Adipose tissue (tissue), 3 donors: ENCODE results near the gene CEP170B. TPM values are rescaled to one million over a fixed set of nuclear protein-coding genes. Genes with fewer than 3 reads are reported as not detected.
"Not testable (repeated sequence)": the region's sequence is repeated elsewhere in the genome, so short reads cannot be mapped to it uniquely, and the experiment has no call there.

Experiments used
- H3K27ac ChIP-seq: one replicate; pipeline ENCODE4 v1.5.1; 2013; ENCODE audit warnings: low read depth, low read length
- WGBS, 3 donors: extraction: QIAGEN DNeasy Blood & Tissue Kit; methylation state at CpG; one replicate each; pipeline ENCODE4 v1.1.7; 2013; 5-methylcytosine and 5-hydroxymethylcytosine counted together
- polyA plus RNA-seq, 3 donors: library from polyadenylated mRNA; stranded (reverse); fragments of 200-250 nt; gene quantifications; one replicate each; pipeline ENCODE4 v1.2.3, GENCODE V29; 2013
- donor health status: healthy with polysubstance abuse.
- donor health status: Bipolar disorder and iron deficiency.
- donor health status: healthy.

The CEP170B gene
- polyA plus RNA-seq, 3 donors, result 10.2 to 17.1 (median 11.8) TPM

DNA sequence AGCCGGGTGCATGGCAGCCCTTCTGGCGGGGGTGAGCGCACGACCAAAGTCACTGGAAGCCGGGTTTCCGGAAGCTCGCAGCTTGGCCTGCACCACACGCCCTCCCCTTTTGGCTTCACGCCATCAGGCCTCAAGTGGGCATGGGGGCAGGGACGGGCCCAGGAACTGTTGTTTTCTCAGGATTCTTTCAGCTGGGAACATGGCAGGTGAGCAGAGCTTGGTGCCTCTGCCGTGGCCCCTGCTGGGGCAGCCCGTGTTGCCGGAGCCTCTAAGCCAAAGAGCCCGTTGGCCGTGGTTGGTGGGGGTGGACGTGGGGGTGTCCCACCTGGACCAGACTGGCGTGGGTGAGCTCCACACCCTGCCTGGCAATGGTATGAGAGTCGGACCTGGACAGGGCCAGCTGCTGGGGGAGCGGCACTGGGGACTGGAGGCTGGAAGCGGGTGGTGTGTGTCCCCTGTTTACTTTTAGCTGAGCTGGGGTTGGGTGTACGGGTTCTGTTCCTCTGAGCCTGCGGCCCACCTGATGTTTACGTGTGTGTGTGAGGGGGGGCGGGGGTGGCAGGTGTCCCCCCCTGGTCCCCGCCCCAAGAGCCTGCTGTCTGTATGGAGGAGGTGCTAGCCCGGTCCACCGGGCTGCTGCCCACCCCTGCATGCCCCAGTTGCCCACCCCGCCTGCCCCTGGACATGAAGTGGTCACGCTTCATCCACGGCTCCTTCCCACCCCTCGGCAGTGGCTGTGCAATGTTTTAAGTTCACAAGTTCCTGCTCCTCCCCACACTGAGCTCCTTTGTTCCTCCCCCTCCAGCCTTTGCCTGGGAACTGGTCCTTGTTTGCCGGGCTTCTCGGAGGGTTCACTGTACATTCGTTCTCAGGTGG is 31.0 kb downstream of the CEP170B start:
- WGBS, 3 donors, result 30 to 68% (median 60%) methylated on average over 32 to 34 of the region's 34 CpGs
- no peak overlapping the region for H3K27ac ChIP-seq

DNA sequence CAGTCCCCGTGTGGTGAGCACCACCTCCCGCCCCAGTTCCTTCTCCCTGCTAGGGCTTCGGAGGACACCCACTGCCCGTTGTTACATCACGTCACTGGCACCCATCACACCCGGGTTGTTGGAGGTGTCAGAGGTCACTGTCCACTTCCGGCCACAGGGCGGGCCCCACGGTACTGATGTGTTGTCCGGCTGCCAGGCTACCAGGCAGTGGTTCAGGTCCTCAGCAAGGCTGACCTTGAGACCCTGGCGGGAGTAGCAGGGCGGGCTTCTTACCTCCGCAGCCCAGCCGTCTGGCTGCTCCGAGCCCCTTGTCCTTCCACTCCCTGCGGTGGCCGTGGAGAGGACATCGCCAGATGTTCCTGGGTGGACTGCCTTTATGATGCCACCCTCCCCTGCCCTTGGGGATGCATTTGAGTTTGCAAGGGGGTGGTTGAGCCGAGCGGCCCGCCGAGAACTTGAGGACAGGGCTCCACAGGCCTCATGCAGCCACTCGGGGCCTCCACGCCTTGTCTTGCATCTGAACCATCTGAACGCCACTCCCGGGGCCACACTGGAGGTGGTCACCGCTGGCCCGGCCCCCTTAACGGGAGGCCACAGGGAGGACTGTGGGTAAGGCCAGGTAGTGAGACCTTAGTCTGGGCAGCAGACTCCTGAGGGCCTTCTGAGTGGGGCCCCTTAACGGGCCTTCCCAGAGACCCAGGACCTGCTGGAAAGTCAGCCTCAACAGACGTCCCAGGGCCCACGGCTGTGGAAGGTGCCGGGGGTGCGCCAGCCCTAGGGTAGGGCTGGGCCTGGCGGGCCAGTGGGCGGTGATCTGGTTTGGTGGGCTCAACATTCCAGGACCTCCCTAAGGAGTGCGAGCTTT is 32.5 kb downstream of the CEP170B start:
- WGBS, 3 donors, result 77 to 90% (median 86%) methylated on average over 37 of the region's 37 CpGs
- H3K27ac ChIP-seq, result no peak overlapping the region

DNA sequence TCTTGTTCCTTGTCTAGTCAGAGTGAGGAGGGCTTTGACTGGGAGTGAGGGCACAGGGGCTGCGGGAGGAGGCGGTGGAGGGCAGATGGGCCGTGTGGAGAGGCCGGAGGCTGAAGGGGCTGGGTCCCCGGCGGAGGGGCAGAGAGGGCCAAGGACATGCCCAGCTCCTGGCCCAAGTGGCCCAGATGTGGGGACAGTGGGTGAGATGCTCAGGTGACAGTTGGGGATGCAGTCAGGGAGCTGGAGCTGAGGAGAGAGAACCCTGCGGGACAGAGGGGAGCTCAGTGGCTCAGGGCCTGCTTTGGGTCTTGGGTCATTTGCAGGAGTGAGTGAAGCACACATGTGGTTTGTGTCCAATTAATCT is 33.1 kb downstream of the CEP170B start:
- 91 to 96% (median 93%) methylated on average over 7 of the region's 7 CpGs for WGBS, 3 donors
- H3K27ac ChIP-seq, result no peak overlapping the region

DNA sequence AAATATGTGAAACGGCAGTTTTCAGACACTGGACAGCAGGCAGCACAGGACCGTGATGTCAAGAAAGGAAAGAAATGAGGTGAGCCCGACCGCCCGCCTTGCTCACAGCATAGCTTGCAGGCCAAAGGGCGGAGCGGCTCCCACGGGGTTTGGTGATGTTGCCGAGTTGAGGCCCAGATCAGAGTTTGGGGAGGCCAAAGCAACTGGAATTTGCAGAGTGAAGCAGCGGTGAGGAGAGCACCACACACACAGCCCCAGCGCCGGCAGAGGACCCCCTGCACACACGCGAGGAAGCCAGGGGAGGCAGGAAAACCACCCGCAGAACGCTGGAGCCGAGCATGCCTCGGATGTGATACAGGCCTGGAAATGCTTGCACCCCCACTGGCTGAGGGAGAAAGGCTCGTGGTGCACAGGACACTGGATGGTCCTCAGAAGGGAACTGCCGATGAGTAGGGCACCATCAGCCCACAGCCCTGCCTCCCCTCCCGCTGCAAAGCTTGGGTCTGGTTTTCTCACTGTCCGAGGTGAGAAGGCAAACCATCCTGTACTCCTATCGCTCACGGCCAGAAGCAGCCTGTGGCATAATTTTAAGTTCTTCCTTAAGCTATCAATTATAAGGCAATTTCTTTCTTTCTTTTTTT is 33.9 kb downstream of the CEP170B start:
- WGBS, 3 donors, result 61 to 80% (median 67%) methylated on average over 24 of the region's 24 CpGs
- H3K27ac ChIP-seq, result no peak overlapping the region

DNA sequence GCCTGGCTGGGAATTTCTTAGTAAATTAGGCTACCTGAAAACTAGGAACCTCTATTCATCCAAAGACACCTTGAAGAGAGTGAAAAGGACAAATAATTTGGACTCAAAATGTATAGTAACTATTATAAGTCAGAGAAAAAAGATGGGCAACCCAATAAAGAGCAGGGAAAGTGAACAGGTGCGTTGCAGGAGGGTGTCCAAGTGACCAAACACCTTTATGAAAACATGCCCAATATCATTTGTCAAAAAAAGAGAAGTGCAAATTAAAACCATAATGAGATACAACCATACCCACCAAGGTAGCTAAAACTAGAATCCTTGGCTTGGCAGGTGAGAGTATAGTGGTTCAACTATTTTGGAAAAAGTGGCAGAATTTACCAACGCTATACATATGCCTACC is 34.7 kb downstream of the CEP170B start:
- WGBS, 3 donors, result 24 to 47% (median 45%) methylated on average over 2 of the region's 2 CpGs
- H3K27ac ChIP-seq, result no peak overlapping the region

DNA sequence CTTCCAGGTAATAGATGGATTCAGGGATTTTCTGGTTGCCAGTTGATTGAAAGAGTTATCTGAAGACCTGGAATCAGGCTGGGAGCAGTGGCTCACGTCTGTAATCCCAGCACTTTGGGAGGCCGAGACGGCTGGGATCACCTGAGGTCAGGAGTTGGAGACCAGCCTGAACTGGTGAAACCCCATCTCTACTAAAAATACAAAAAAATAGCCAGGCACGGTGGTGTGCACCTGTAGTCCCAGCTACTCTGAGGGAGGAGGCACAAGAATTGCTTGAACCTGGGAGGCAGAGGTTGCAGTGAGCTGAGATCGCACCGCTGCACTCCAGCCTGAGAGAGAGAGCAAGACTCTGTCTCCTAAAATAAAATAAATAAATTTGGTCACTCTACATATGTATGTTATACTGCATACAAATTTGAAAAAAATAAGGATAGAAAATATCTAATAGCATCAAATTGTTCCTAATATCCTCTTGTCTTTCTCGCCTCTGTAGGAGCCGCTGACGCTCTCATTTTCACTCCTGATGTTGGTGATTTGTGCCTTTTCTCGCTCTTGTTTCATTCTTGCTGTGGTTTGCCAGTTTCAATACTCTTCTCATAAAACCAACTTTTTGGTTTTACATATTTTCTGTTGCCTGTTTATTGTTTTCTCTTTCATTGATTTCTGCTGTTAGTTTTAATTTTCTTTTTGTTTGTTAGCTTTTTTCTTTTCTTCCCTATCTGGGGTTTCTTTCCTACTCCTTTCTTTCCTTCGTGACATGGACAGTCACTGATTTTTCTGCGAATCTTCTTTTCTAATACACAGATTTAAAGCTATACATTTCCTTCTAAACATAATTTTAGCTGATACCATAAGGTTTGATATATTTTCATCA is 35.8 kb downstream of the CEP170B start:
- WGBS, 3 donors, result 89 to 91% (median 90%) methylated on average over 12 of the region's 12 CpGs
- no peak overlapping the region for H3K27ac ChIP-seq

DNA sequence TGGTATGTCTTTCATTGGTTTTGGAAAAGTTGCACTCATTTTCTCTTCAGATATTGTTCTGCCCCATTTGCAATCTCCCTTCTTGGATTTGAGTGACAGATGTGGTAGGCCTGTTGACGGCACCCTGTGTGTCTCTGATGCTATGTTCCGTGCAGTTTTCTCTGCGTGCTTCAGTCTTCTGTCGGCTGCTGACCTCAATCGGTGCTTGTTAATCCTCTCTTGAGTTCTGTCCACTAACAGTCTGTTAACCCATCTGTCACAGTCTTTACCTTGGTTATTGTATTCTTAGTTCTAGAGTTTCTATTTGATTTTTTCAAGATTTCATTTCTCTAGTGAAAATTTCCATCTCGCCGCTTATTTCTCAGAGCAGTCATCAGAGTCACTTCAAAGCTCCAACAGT is 38.9 kb downstream of the CEP170B start:
- 93 to 95% (median 94%) methylated on average over 7 of the region's 7 CpGs for WGBS, 3 donors
- no peak overlapping the region for H3K27ac ChIP-seq

DNA sequence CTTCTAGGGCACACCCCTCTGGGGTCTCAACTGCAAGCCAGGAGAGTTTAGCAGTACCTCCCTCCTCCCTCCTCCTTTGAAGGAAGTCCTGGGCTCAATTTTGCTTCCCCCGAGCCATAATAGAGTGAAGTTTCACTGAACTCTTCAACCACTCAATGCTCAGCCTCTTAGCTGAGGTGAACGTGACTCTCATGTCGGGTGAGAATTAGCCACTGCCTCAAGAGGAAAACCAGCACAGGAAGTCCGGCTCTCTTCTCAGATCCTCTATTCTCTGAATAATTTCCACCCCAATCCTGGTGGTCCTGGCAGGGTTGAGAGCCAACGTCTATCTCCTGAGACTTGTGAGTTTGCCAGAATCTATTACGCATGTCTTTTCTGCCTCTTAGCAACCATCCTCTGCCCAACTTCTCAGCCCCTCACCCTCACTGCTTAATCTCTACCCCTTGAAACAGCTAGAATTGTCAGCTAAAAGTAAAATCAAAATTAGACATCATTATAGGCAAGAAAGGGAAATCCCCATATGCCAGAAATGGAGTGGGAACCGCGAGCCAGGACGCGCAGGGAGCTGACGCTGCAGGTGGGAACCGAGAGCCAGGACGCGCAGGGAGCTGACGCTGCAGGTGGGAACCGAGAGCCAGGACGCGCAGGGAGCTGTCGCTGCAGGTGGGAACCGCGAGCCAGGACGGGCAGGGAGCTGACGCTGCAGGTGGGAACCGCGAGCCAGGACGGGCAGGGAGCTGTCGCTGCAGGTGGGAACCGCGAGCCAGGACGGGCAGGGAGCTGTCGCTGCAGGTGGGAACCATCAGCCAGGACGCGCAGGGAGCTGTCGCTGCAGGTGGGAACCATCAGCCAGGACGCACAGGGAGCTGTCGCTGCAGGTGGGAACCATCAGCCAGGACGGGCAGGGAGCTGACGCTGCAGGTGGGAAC is 39.8 kb downstream of the CEP170B start:
- not testable (repeated sequence) for H3K27ac ChIP-seq
- WGBS, 3 donors, result 70 to 73% (median 71%) methylated on average over 27 to 38 of the region's 38 CpGs

DNA sequence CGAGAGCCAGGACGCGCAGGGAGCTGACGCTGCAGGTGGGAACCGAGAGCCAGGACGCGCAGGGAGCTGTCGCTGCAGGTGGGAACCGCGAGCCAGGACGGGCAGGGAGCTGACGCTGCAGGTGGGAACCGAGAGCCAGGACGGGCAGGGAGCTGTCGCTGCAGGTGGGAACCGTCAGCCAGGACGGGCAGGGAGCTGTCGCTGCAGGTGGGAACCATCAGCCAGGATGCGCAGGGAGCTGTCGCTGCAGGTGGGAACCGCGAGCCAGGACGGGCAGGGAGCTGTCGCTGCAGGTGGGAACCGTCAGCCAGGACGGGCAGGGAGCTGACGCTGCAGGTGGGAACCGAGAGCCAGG is 40.5 kb downstream of the CEP170B start:
- H3K27ac ChIP-seq, result not testable (repeated sequence)
- 70 to 77% (median 74%) methylated on average over 23 to 28 of the region's 28 CpGs for WGBS, 3 donors

DNA sequence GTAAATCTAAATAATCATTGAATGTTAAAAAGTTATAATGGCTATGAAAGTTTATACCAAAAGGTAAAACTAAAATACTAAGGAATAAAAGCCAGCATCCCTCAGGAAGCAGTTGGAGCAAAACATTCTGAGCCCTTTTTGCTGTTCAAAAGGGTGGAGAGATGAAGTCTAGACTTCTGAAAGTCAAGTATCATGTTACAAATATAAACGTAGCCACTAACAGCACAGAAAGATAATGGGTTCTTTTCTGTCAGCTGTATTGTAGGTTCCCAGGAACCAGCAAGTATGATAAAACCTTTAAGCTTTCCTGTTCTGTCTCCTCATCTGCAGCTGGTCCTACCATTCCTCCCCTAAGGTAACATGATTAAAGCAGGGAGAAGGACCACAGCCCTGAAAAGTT is 43.2 kb downstream of the CEP170B start:
- WGBS, 3 donors, result 3 to 18% (median 3%) methylated on average over 1 of the region's 1 CpG

DNA sequence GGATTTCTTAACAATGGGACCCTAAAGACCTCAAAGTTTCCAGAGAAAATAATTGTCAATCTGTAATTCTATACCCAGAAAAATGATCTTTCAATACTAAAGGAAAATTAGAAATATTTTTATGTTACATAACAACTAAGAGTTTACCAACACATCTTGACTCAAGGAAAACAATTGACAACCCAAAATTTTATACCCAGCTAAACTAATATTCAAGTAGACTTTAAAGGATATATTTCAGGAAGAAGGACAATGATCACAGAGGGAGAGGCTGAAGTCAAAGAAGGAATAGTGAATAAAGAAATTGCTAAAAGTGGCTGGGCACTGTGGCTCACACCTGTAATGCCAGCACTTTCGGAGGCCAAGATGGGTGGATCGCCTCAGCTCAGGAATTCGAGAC is 47.0 kb downstream of the CEP170B start:
- WGBS, 3 donors, result 85 to 89% (median 87%) methylated on average over 3 of the region's 3 CpGs

More for the DNA sequence above, 43.2 kb downstream of the CEP170B start:
- H3K27ac ChIP-seq, result no peak overlapping the region

DNA sequence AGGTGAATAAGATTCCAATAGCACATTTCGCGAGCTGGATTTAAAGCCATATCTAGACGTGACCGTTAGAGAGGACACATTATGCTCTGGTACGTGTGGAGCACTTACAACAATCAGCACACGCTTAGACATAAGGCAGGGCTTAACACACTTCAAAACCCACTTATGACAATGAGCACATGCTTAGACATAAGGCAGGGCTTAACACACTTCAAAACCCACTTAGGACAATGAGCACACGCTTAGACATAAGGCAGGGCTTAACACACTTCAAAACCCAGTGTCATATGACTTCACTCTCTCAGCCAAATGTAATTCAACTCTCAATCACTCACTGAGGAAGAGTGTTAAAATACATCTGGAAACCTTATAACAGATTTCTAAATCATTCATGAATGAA is 48.4 kb downstream of the CEP170B start:
- 86 to 91% (median 91%) methylated on average over 7 of the region's 7 CpGs for WGBS, 3 donors
- no peak overlapping the region for H3K27ac ChIP-seq

More for the DNA sequence above, 47.0 kb downstream of the CEP170B start:
- no peak overlapping the region for H3K27ac ChIP-seq

DNA sequence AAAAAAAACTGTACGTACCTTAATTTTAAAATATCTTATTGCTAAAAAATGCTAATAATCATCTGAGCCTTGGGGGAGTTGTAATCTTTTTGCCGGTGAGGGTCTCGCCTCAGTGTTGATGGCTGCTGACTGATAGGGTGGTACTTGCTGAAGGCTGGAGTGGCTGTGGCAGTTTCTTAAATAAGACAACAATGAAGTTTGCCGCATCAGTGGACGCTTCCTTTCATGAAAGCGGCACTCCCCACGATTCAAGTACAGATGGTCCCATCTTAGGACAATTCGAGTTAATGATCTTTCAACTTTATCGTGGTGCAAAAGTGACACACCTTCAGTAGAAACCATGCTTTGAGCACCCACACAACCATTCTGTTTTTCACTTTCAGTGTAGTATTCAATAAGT is 52.0 kb downstream of the CEP170B start:
- H3K27ac ChIP-seq, result no peak overlapping the region
- WGBS, 3 donors, result 89 to 93% (median 91%) methylated on average over 9 of the region's 9 CpGs

DNA sequence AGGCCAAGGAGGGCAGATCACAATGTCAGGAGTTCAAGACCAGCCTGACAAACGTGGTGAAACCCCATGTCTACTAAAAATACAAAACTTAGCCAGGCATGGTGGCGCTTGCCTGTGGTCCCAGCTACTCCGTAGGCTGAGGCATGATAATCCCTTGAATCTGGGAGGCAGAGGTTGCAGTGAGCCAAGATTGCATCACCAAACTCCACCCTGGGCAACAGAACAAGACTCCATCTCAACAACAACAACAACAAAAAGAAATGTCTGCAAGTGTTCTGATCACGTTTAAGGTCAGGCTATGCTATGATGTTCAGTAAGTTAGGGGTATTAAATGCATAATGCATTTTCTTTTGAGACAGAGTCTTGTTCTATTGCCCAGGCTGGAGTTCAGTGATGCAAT is 52.9 kb downstream of the CEP170B start:
- WGBS, 3 donors, result 55 to 69% (median 64%) methylated on average over 4 of the region's 4 CpGs

DNA sequence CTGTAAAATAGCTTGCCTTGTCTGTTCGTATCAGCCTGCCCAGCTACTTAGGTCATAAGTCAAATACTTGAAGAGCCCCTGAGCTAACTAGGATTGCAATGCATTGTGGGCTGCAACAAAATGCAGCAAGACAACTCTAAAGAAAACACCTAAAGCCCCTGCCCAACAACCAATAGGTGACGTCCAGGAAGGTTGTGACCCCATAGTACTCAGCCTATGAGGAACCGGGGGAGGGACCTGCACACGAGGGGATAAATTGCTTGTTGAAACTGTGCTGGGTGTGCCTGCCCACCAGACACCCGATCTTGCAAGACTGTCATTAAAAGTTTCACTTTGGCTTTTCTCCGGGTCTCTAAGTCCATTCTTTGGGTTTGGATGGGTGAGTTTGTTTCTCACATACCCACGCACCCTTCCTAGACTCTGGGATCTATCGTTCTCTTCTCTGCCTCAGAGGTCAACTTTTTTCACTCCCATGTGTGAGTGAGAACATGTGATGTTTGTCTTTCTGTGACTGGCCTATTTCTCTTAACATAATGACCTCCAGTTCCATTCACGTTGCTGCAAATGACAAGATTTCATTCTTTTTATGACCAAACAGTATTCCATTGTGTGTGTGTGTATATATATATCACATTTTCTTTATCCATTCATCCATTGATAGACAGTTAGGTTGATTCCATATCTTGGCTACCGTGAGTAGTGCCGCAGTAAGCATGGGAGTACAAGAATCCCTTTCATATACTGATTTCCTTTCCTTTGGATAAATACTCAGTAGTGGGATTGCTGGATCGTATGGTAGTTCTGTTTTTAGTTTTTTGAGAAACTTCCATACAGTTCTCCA is 54.3 kb downstream of the CEP170B start:
- 64 to 80% (median 80%) methylated on average over 12 of the region's 12 CpGs for WGBS, 3 donors

More for the DNA sequence above, 52.9 kb downstream of the CEP170B start:
- no peak overlapping the region for H3K27ac ChIP-seq

DNA sequence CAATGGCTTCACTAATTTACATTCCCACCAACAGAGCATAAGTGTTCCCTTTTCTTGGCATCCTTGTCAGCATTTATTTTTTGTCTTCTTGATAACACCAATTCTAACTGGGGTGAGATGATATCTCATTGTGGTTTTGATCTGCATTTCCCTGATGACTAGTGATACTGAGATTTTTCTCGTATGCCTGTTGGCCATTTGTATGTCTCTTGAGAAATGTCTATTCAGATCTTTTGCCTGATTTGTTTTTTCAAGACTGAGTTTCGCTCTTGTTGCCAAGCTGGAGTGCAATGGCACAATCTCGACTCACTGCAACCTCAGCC is 54.9 kb downstream of the CEP170B start:
- no peak overlapping the region for H3K27ac ChIP-seq
- WGBS, 3 donors, result 48 to 58% (median 55%) methylated on average over 3 of the region's 3 CpGs

More for the DNA sequence above, 54.3 kb downstream of the CEP170B start:
- H3K27ac ChIP-seq, result not testable (repeated sequence)
